ENCODE results near the gene EGF.

- TF ChIP-seq YY1 (IDR thresholded peaks at IDR 0.05; ENCODE audit: insufficient read depth, insufficient read length): no peak
- TF ChIP-seq SUZ12 (IDR thresholded peaks at IDR 0.05; ENCODE audit: extremely low read depth, insufficient read depth, insufficient read length): no peak
These were observed 26.4 kb upstream of the EGF start for GRCh38 chr4:109886303-109886702.
